Activated naive CD8-positive, alpha-beta T cell treated with anti-CD3 and anti-CD28 coated beads, Interleukin-2, amount 50 U/mL, for 16 hours (primary cell): ENCODE data around the gene ATG9B.

ENCODE experiments used
- DNase-seq: peaks from one replicate; pipeline ENCODE4 v3.0.0-alpha.2; 2020; ENCODE audit warnings: low read depth, low spot score

The ATG9B gene

GRCh38 chr7:151024435-151025056 is at the start of gene ATG9B:
TSS of gene ATG9B (minus strand) at chr7:151024494. CDS start at chr7:151024423, 71 bp downstream.
- no peak for DNase-seq

- no peak for DNase-seq
Observed at GRCh38 chr7:151073990-151074389, 49.7 kb upstream of the ATG9B start.

GRCh38 chr7:151071032-151071866 is 47.0 kb upstream of the ATG9B start:
- DNase-seq, result no peak

GRCh38 chr7:151070574-151070960 is 46.3 kb upstream of the ATG9B start:
- no peak for DNase-seq

- DNase-seq, result no peak
Observed at GRCh38 chr7:151069841-151070573, 45.7 kb upstream of the ATG9B start.

GRCh38 chr7:151068069-151068773 is 43.9 kb upstream of the ATG9B start:
- no peak for DNase-seq

GRCh38 chr7:151066273-151066974 is 42.1 kb upstream of the ATG9B start:
- no peak for DNase-seq

- DNase-seq, result no peak
Observed at GRCh38 chr7:151065516-151065915, 41.2 kb upstream of the ATG9B start.

- no peak for DNase-seq
Observed at GRCh38 chr7:151064993-151065392, 40.7 kb upstream of the ATG9B start.

GRCh38 chr7:151064454-151064853 is 40.2 kb upstream of the ATG9B start:
- DNase-seq, result no peak

- no peak for DNase-seq
Observed at GRCh38 chr7:151063212-151063561, 38.9 kb upstream of the ATG9B start.

GRCh38 chr7:151062399-151063211 is 38.3 kb upstream of the ATG9B start:
- no peak for DNase-seq

GRCh38 chr7:151062111-151062398 is 37.8 kb upstream of the ATG9B start:
- no peak for DNase-seq

- no peak for DNase-seq
Observed at GRCh38 chr7:151061213-151062110, 37.2 kb upstream of the ATG9B start.

- DNase-seq, result no peak
Observed at GRCh38 chr7:151060416-151061212, 36.3 kb upstream of the ATG9B start.

GRCh38 chr7:151060113-151060415 is 35.8 kb upstream of the ATG9B start:
- DNase-seq, result no peak

GRCh38 chr7:151059367-151060112 is 35.2 kb upstream of the ATG9B start, which contains the start of gene SLC4A2:
TSS of gene SLC4A2 (plus strand) at chr7:151059589. CDS start at chr7:151061988, 2,399 bp downstream.
- DNase-seq, result peak; percentile 36

- DNase-seq, result no peak
Observed at GRCh38 chr7:151058781-151059366, 34.6 kb upstream of the ATG9B start.
